Measurements from ENCODE around the gene ABHD1.

Gene ABHD1

GRCh38 chr2:27149570-27150405 is 26.2 kb downstream of the ABHD1 start:
- no peak overlapping the region for H3K27ac ChIP-seq
- TF ChIP-seq ZFX (IDR thresholded peaks at IDR 0.05; ENCODE audit: borderline replicate concordance) (no peak), CTCF (IDR thresholded peaks at IDR 0.05) (no peak)

GRCh38 chr2:27150639-27151230 is 27.1 kb downstream of the ABHD1 start:
- no peak overlapping the region for H3K27ac ChIP-seq
- TF ChIP-seq ZFX (IDR thresholded peaks at IDR 0.05; ENCODE audit: borderline replicate concordance) (no peak), CTCF (IDR thresholded peaks at IDR 0.05) (no peak)

DNA sequence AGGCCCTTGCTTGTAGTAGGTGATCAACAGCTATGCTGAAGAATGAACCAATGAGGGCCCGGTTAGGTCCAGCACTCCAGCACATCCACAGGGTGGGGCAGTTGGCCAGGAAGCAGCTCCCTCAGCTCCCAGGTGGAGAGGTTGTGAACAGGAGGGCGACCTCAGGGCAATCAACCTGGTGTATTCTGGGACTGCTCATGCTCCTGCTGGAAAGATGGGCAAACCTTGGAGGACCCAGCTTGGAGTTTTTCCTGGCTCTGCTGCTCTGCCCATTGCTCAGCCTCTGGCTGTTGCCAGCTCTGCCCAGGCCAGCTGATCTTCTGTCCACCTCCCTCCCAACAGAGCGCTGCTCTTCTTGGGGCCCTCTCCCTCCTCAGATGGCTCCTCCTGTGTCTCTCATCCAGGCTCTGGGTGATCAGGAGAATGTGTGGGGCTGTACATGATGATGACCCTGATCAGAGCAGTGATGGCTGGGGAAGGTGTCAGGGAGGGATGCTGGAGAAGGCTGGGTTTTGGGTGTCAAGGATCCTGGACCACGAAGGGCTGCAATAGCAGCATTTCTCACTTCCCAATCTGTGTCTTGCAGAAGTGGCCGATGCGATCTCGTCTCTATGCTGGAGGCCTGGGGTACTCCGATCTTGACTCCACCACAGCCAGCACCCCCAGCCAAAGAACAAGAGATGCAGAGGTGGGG is 28.6 kb downstream of the ABHD1 start:
- TF ChIP-seq ZFX (IDR thresholded peaks at IDR 0.05; ENCODE audit: borderline replicate concordance), result no peak
- peak; percentile 6; the same call in 1 of the 2 replicates for TF ChIP-seq CTCF (IDR thresholded peaks at IDR 0.05)
- no peak overlapping the region for H3K27ac ChIP-seq

DNA sequence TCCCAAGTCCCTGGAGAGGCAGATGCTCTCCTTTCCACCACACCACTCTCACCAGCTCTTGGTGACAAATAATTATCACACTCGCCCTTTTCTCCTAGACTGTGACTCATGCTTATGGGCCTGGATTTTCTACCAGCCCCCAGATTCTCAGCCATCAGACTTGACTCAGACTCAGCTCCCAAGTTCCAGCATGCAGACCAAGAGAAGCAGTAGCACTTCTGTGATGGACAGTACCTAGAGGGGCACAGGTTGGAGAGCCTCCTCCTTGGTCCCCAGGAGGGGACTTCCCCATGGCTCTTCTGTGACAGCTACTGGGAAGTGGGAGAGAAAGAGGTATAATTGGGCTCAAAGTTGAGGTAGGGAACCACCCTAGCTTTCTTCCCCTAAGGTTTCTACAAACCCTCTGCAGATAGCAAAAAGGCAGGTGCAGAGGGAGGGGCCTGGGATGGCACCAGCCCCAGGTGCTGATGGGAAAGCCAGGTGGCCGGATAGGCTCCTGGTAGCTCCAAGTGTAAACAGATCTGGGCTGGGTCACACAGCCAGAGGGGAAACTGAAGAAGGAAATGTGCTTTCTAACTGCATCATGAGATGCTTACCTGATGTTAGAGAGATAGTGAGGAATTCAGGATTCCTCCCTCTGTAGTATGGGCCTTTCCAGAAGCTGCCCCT is 29.3 kb downstream of the ABHD1 start:
- no peak for TF ChIP-seq ZFX (IDR thresholded peaks at IDR 0.05; ENCODE audit: borderline replicate concordance)
- no peak for TF ChIP-seq CTCF (IDR thresholded peaks at IDR 0.05)
- peak overlapping the region; percentile 39 for H3K27ac ChIP-seq

GRCh38 chr2:27154488-27154887 is 30.9 kb downstream of the ABHD1 start:
- TF ChIP-seq ZFX (IDR thresholded peaks at IDR 0.05; ENCODE audit: borderline replicate concordance) (no peak), CTCF (IDR thresholded peaks at IDR 0.05) (no peak)

GRCh38 chr2:27155069-27155520 is 31.5 kb downstream of the ABHD1 start:
- TF ChIP-seq ZFX (IDR thresholded peaks at IDR 0.05; ENCODE audit: borderline replicate concordance), result no peak
- no peak for TF ChIP-seq CTCF (IDR thresholded peaks at IDR 0.05)
- no peak overlapping the region for H3K27ac ChIP-seq

More at GRCh38 chr2:27154488-27154887, 30.9 kb downstream of the ABHD1 start:
- H3K27ac ChIP-seq, result no peak overlapping the region

Measured in 22Rv1 (cell line).